ENCODE data around the gene MMP3.

DNA sequence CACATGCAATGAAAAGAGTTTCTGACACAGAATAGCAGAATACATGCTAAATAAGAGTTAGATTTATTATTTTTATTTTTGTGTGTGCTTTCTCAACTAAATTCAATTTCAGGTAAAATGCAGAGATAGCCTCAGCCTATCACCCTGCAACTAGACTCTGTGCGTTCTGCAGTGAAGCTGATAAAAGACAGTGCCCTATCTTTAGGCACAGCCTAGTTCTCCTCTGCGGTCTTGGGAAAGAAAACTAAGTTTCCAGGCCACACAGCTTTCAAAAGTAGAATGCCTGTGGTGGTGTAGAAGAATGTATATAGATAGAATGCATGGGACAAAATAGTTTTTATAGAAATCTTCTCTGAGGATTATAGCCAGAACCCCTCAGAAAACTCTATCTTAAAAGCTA is 33.4 kb downstream of the MMP3 start:
- TF ChIP-seq, protein P1, sequence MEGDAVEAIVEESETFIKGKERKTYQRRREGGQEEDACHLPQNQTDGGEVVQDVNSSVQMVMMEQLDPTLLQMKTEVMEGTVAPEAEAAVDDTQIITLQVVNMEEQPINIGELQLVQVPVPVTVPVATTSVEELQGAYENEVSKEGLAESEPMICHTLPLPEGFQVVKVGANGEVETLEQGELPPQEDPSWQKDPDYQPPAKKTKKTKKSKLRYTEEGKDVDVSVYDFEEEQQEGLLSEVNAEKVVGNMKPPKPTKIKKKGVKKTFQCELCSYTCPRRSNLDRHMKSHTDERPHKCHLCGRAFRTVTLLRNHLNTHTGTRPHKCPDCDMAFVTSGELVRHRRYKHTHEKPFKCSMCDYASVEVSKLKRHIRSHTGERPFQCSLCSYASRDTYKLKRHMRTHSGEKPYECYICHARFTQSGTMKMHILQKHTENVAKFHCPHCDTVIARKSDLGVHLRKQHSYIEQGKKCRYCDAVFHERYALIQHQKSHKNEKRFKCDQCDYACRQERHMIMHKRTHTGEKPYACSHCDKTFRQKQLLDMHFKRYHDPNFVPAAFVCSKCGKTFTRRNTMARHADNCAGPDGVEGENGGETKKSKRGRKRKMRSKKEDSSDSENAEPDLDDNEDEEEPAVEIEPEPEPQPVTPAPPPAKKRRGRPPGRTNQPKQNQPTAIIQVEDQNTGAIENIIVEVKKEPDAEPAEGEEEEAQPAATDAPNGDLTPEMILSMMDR (IDR thresholded peaks at IDR 0.05; ENCODE audit: borderline replicate concordance, extremely low read depth, low read length, poor library complexity, severe bottlenecking) = no peak
- no peak for TF ChIP-seq EZH2 (IDR thresholded peaks at IDR 0.05; ENCODE audit: borderline replicate concordance, low read depth, low read length, severe bottlenecking)

Data from DND-41 (cell line).